Activated B cell treated with CpG ODN at 0.5 μM for 24 hours (primary cell): ENCODE measurements around the gene GGA2. TPM values are rescaled to one million over a fixed set of nuclear protein-coding genes. Genes with fewer than 3 reads are reported as not detected.

Experiments
- ATAC-seq: fragments of 200-7000 bp; cut with Tn5 transposase; one replicate; pipeline ENCODE4 v1.10.0; 2021; ENCODE audit warnings: low read depth, mild to moderate bottlenecking, moderate library complexity
- CTCF ChIA-PET: fragments of 350-600 bp; sonication (Branson Sonifier 250); formaldehyde crosslinking; loops from one replicate; lab custom pipeline; 2021; ENCODE audit warnings: antibody characterized with exemption; lab: Charles Lee
- POLR2A ChIA-PET: fragments of 350-600 bp; sonication (Branson Sonifier 250); formaldehyde crosslinking; loops from one replicate; lab custom pipeline; 2021; ENCODE audit warnings: antibody characterized with exemption; lab: Charles Lee
- DNase-seq: peaks from one replicate; pipeline ENCODE4 v3.0.0; 2022
- H3K27ac Mint-ChIP-seq: one replicate; pipeline ENCODE4 v1.8.0; 2020; ENCODE audit warnings: mixed read lengths
- H3K27me3 Mint-ChIP-seq: one replicate; pipeline ENCODE4 v1.8.0; 2021; ENCODE audit warnings: mixed read lengths
- H3K36me3 Mint-ChIP-seq: one replicate; pipeline ENCODE4 v1.8.0; 2021; ENCODE audit warnings: low read depth, mixed read lengths
- H3K4me1 Mint-ChIP-seq: one replicate; pipeline ENCODE4 v1.8.0; 2021; ENCODE audit warnings: mixed read lengths
- H3K4me3 Mint-ChIP-seq: one replicate; pipeline ENCODE4 v1.8.0; 2020; ENCODE audit warnings: mild to moderate bottlenecking, mixed read lengths
- H3K9me3 Mint-ChIP-seq: one replicate; pipeline ENCODE4 v1.8.0; 2020; ENCODE audit warnings: mixed read lengths
- CTCF ChIP-seq: fragments of 200-600 bp; IDR thresholded peaks from one replicate; pipeline ENCODE4 v1.8.0; 2022; ENCODE audit warnings: antibody characterized with exemption, mild to moderate bottlenecking
- intact Hi-C: fragments of 100-400 bp; cut with micrococcal nuclease; formaldehyde crosslinking; loops from one replicate; pipeline ENCODE4 v1.15.1; 2024
- total RNA-seq: library from RNA; stranded (reverse); gene quantifications from 2 replicates; pipeline ENCODE4 v1.2.3, GENCODE V29; 2022

The GGA2 gene
- total RNA-seq, 1 donor from 2014 or later: 281 TPM

- intact Hi-C loops: no loop called here
- Mint-ChIP-seq H3K4me3 (no peak overlapping the region), H3K4me1 (peaks cover 6% of the 10 kb centered on the region), H3K36me3 (peaks cover 94% of the 10 kb centered on the region), H3K9me3 (no peaks in the 10 kb centered on the region), H3K27me3 (no peaks in the 10 kb centered on the region), H3K27ac (peak overlapping the region; percentile 50)
- ChIA-PET POLR2A (no interaction called here), CTCF (no interaction called here)
- no peak for TF ChIP-seq CTCF
- DNase-seq (no peak), ATAC-seq (peak; percentile 52)
These were observed 27.5 kb downstream of the GGA2 start for GRCh38 chr16:23482778-23483177.

GRCh38 chr16:23480257-23480656 is 30.0 kb downstream of the GGA2 start:
- H3K4me3 Mint-ChIP-seq: no peak overlapping the region
- H3K9me3 Mint-ChIP-seq: no peaks in the 10 kb centered on the region
- no peak for TF ChIP-seq CTCF
- intact Hi-C loops: no loop called here
- no peaks in the 10 kb centered on the region for H3K27me3 Mint-ChIP-seq
- no peak overlapping the region for H3K27ac Mint-ChIP-seq
- ATAC-seq (no peak), DNase-seq (no peak)
- H3K36me3 Mint-ChIP-seq: peaks cover 92% of the 10 kb centered on the region
- CTCF ChIA-PET: no interaction called here
- POLR2A ChIA-PET: interaction anchor here (0.7 kb wide), 1 partner anchor 30 kb away, joined by 4 read pairs; the partner anchor contains the start of gene GGA2
- peaks cover 24% of the 10 kb centered on the region for H3K4me1 Mint-ChIP-seq

- peaks cover 24% of the 10 kb centered on the region for H3K4me1 Mint-ChIP-seq
- no peak for ATAC-seq
- CTCF ChIA-PET: no interaction called here
- intact Hi-C loops: loop anchor here (5.0 kb wide), 1 partner anchor 38 kb away; no protein-coding TSS in a partner anchor
- POLR2A ChIA-PET: interaction anchor here (0.6 kb wide), 1 partner anchor 18 kb away, joined by 6 read pairs; no protein-coding TSS in a partner anchor
- H3K4me3 Mint-ChIP-seq: no peak overlapping the region
- H3K27me3 Mint-ChIP-seq: no peaks in the 10 kb centered on the region
- peak overlapping the region; percentile 70 for H3K27ac Mint-ChIP-seq
- no peak for DNase-seq
- TF ChIP-seq CTCF: no peak
- peaks cover 91% of the 10 kb centered on the region for H3K36me3 Mint-ChIP-seq
- H3K9me3 Mint-ChIP-seq: no peaks in the 10 kb centered on the region
These were observed 31.2 kb downstream of the GGA2 start for GRCh38 chr16:23479138-23479537.

- Mint-ChIP-seq H3K36me3 (peaks cover 94% of the 10 kb centered on the region), H3K27ac (peak overlapping the region; percentile 59), H3K27me3 (no peaks in the 10 kb centered on the region), H3K4me1 (peaks cover 24% of the 10 kb centered on the region), H3K9me3 (no peaks in the 10 kb centered on the region), H3K4me3 (no peak overlapping the region)
- ATAC-seq (no peak), DNase-seq (no peak)
- no peak for TF ChIP-seq CTCF
- intact Hi-C loops: loop anchor here (5.0 kb wide), 1 partner anchor 39 kb away; no protein-coding TSS in a partner anchor
- ChIA-PET POLR2A (interaction anchor here (0.7 kb wide), 1 partner anchor 1441 kb away, joined by 5 read pairs; no protein-coding TSS in a partner anchor), CTCF (no interaction called here)
These were observed 31.7 kb downstream of the GGA2 start for GRCh38 chr16:23478566-23478965.

- H3K36me3 Mint-ChIP-seq: peaks cover 76% of the 10 kb centered on the region
- intact Hi-C loops: loop anchor here (5.0 kb wide), 1 partner anchor 41 kb away; no protein-coding TSS in a partner anchor
- CTCF ChIA-PET: no interaction called here
- POLR2A ChIA-PET: interaction anchor here (1.1 to 1.2 kb wide), 2 partner anchors 30 to 33 kb away, joined by 3 to 5 read pairs; no protein-coding TSS in a partner anchor
- no peaks in the 10 kb centered on the region for H3K27me3 Mint-ChIP-seq
- ATAC-seq (peak; percentile 23), DNase-seq (no peak)
- H3K4me1 Mint-ChIP-seq: peaks cover 19% of the 10 kb centered on the region
- no peak for TF ChIP-seq CTCF
- peak overlapping the region; percentile 85 for H3K27ac Mint-ChIP-seq
- no peak overlapping the region for H3K4me3 Mint-ChIP-seq
- no peaks in the 10 kb centered on the region for H3K9me3 Mint-ChIP-seq
These were observed 34.0 kb downstream of the GGA2 start for GRCh38 chr16:23476289-23476688.
